Tibial nerve (tissue), 4 donors: Measurements from ENCODE around the gene TMC6. TPM values are rescaled to one million over a fixed set of nuclear protein-coding genes. Genes with fewer than 3 reads are reported as not detected.
A peak's percentile ranks its signal among the peaks of the same experiment; 100 is the strongest.
"Not testable (repeated sequence)": the region's sequence is repeated elsewhere in the genome, so short reads cannot be mapped to it uniquely, and the experiment has no call there.

ENCODE experiments used
- DNase-seq, 2 donors: peaks; one replicate each; pipeline ENCODE4 v3.0.0-alpha.2; 2019; ENCODE audit warnings: low spot score in 2 of 2
- H3K27ac ChIP-seq, 4 donors: fragments of 200-600 bp; sonication (generic) in 3 of 4; one replicate each; pipeline ENCODE4 v1.5.1; 2017 to 2019; ENCODE audit warnings: mild to moderate bottlenecking in 1 of 4
- H3K27me3 ChIP-seq, 2 donors: fragments of 200-600 bp; sonication (generic) in 1 of 2; one replicate each; pipeline versions ENCODE4 v1.5.1 to v1.6.0; 2017 to 2019
- H3K36me3 ChIP-seq, 3 donors: fragments of 200-600 bp; sonication (generic); one replicate each; pipeline ENCODE4 v1.5.1; 2018 to 2019
- H3K4me1 ChIP-seq, 4 donors: fragments of 200-600 bp; sonication (generic) in 3 of 4; one replicate each; pipeline ENCODE4 v1.5.1; 2017 to 2019
- H3K4me3 ChIP-seq, 4 donors: fragments of 200-600 bp; sonication (generic) in 3 of 4; one replicate each; pipeline ENCODE4 v1.5.1; 2017 to 2019; ENCODE audit warnings: mild to moderate bottlenecking in 1 of 4, moderate library complexity in 1 of 4
- H3K9me3 ChIP-seq, 4 donors: fragments of 200-600 bp; sonication (generic) in 3 of 4; one replicate each; pipeline ENCODE4 v1.5.1; 2017 to 2019
- EP300 ChIP-seq, 2 donors: sonication (generic); formaldehyde crosslinking; IDR thresholded peaks; one replicate each; pipeline ENCODE4 v1.6.1; 2017; ENCODE audit warnings: antibody characterized with exemption in 2 of 2, mild to moderate bottlenecking in 1 of 2
- POLR2A ChIP-seq, 2 donors: fragments of 450-650 bp; IDR thresholded peaks; one replicate each; pipeline ENCODE4 v1.6.1; 2017; ENCODE audit warnings: antibody characterized with exemption in 2 of 2, mild to moderate bottlenecking in 2 of 2, moderate library complexity in 2 of 2
- WGBS, 2 donors: methylation state at CpG; one replicate each; pipeline ENCODE4 v1.1.5; 2018; 5-methylcytosine and 5-hydroxymethylcytosine counted together
- total RNA-seq, 4 donors: library from RNA; depleted of rRNA; stranded (reverse); fragments of >200 nt; gene quantifications; one replicate each; pipeline ENCODE4 v1.1.0, GENCODE V29; 2016
- TF ChIP-seq, protein P1 (sequence below), 5 experiments: fragments of 200-600 bp in 3 of 5; fragments of 450-650 bp in 2 of 5; sonication (generic) in 3 of 5; IDR thresholded peaks; one replicate each; pipeline ENCODE4 v1.5.1; 2016 to 2019; ENCODE audit warnings: antibody characterized with exemption in 5 of 5, mild to moderate bottlenecking in 3 of 5, moderate library complexity in 2 of 5

Gene TMC6
- total RNA-seq, 4 donors from 2014 or later: 43.3 to 94.5 (median 52.2) TPM

DNA sequence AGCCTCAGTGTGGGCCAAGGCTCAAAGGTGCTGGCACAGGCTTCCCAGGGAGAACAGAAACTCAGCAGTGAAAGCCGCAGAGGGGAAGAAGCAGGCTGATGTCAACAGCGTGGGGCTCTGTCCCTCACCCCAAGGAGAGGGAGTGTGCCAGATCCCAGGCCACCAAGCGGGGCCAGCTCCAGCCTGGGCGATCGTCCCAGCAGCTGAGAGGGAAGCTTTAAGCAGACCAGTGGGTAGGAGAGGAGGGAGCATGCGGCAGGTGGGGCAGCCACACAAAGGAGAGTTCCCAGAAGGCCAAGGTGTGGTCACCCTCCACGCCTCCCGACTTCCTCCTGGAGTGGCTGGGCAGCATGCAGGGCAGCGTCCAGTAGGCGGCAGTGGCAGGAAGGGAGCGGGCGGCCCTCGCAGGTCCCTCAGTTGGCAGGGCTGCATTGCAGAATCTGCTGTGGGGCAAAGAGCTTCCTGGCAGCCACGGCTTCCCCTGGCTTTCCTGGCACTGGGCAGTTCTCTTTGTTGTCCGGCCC lies 45.9 kb upstream of the TMC6 start:
- Histone ChIP-seq H3K4me1 (peaks cover 0 to 78% (median 59%) of the 10 kb centered on the region in 4 donors), H3K27me3 (no peaks in the 10 kb centered on the region), H3K9me3 (no peaks in the 10 kb centered on the region), H3K27ac (peak overlapping the region; percentile 50 to 91 (median 81)), H3K4me3 (no peak overlapping the region), H3K36me3 (peaks cover 0 to 20% (median 0%) of the 10 kb centered on the region in 3 donors)
- TF ChIP-seq, protein P1, sequence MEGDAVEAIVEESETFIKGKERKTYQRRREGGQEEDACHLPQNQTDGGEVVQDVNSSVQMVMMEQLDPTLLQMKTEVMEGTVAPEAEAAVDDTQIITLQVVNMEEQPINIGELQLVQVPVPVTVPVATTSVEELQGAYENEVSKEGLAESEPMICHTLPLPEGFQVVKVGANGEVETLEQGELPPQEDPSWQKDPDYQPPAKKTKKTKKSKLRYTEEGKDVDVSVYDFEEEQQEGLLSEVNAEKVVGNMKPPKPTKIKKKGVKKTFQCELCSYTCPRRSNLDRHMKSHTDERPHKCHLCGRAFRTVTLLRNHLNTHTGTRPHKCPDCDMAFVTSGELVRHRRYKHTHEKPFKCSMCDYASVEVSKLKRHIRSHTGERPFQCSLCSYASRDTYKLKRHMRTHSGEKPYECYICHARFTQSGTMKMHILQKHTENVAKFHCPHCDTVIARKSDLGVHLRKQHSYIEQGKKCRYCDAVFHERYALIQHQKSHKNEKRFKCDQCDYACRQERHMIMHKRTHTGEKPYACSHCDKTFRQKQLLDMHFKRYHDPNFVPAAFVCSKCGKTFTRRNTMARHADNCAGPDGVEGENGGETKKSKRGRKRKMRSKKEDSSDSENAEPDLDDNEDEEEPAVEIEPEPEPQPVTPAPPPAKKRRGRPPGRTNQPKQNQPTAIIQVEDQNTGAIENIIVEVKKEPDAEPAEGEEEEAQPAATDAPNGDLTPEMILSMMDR (IDR thresholded peaks at IDR 0.05): peak; percentile 28 to 72 (median 52)
- no peak for TF ChIP-seq POLR2A (IDR thresholded peaks at IDR 0.05)
- TF ChIP-seq EP300 (IDR thresholded peaks at IDR 0.05): peak in 1 of 2 donors; percentile 71
- 20 to 29% methylated on average over 11 to 13 of the region's 15 CpGs for WGBS, 2 donors
- peak in 1 of 2 donors; percentile 39 for DNase-seq

DNA sequence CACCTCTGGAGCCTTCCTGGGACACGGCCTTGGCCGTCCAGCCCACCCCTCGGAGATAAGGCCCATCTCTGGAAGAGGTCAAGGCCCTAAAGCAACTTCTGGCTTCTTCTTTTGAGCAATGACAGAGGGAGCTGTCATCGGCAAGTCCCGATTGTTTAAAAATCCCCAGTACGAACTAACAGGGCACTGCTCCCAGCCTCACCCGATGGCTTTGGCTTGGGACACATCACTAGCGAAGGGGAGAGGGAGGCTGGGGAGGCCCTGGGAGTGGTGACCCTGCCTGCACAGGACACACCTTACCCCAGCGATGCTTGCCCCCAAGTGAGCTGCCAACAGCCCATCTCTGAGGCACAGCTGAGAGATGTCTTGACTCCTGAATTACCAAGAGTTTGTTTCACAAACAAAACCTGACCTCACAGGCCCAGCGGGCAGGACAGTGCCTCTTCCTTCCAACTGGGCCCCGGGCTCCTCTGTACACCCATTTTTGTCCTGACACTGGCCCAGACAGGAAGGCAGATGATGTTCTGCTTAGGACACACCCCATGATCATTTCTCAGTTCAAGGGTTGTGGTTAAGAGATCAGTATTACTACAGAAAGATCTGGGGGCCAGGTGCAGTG lies 44.7 kb upstream of the TMC6 start:
- H3K4me1 ChIP-seq: peaks cover 0 to 86% (median 61%) of the 10 kb centered on the region in 4 donors
- no peak for DNase-seq
- TF ChIP-seq EP300 (IDR thresholded peaks at IDR 0.05) (peak in 1 of 2 donors; percentile 18), POLR2A (IDR thresholded peaks at IDR 0.05) (no peak)
- H3K4me3 ChIP-seq: no peak overlapping the region
- WGBS, 2 donors: 43 to 49% methylated on average over 10 of the region's 11 CpGs
- H3K27ac ChIP-seq: peak overlapping the region; percentile 50 to 91 (median 81)
- H3K9me3 ChIP-seq: no peaks in the 10 kb centered on the region
- H3K27me3 ChIP-seq: no peaks in the 10 kb centered on the region
- H3K36me3 ChIP-seq: peaks cover 0 to 20% (median 0%) of the 10 kb centered on the region in 3 donors

DNA sequence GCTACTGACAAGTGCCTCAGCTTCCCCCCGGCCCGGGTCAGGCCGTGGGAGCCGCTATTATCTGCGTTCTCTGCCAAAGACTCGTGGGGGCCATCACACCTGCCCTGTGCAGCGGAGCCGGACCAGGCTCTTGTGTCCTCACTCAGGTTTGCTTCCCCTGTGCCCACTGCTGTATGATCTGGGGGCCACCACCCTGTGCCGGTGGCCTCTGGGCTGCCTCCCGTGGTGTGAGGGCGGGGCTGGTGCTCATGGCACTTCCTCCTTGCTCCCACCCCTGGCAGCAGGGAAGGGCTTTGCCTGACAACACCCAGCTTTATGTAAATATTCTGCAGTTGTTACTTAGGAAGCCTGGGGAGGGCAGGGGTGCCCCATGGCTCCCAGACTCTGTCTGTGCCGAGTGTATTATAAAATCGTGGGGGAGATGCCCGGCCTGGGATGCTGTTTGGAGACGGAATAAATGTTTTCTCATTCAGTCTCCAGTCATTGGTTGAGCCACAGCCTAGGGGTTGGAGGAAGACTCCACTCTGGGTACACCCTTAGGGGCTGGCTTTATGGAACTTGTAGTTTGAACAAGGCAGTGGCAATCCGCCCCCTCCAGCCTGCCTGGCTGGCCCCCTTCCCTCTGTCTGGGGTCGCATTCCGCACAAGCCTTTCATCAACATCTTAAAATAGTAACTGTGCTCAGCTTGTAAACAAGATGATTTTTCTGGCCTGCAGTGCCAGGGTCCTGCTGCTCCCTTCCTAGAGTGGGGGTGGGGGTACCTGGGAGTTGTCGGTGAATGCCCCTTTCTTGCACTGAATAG lies 43.9 kb upstream of the TMC6 start:
- Histone ChIP-seq H3K27me3 (no peaks in the 10 kb centered on the region), H3K4me1 (peaks cover 0 to 91% (median 65%) of the 10 kb centered on the region in 4 donors), H3K9me3 (no peaks in the 10 kb centered on the region), H3K27ac (peak overlapping the region; percentile 50 to 91 (median 81)), H3K36me3 (peaks cover 0 to 20% (median 0%) of the 10 kb centered on the region in 3 donors), H3K4me3 (no peak overlapping the region)
- DNase-seq: peak in 1 of 2 donors; percentile 25
- WGBS, 2 donors: 28 to 37% methylated on average over 16 to 19 of the region's 19 CpGs
- peak in 1 of 2 donors; percentile 8 for TF ChIP-seq EP300 (IDR thresholded peaks at IDR 0.05)
- TF ChIP-seq, protein P1 (IDR thresholded peaks at IDR 0.05): no peak
- peak in 1 of 2 donors; percentile 4 for TF ChIP-seq POLR2A (IDR thresholded peaks at IDR 0.05)

DNA sequence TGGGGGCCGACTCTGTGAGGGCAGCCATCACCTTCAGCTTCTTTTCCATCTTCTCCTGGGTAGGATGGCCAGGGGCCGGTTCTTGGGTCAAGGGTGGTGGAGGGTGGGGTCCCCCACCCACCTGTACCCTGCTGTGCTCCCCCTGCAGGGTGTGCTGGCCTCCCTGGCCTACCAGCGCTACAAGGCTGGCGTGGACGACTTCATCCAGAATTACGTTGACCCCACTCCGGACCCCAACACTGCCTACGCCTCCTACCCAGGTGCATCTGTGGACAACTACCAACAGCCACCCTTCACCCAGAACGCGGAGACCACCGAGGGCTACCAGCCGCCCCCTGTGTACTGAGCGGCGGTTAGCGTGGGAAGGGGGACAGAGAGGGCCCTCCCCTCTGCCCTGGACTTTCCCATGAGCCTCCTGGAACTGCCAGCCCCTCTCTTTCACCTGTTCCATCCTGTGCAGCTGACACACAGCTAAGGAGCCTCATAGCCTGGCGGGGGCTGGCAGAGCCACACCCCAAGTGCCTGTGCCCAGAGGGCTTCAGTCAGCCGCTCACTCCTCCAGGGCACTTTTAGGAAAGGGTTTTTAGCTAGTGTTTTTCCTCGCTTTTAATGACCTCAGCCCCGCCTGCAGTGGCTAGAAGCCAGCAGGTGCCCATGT lies 43.2 kb upstream of the TMC6 start:
- H3K36me3 ChIP-seq: peaks cover 0 to 20% (median 0%) of the 10 kb centered on the region in 3 donors
- peak overlapping the region; percentile 50 to 91 (median 81) for H3K27ac ChIP-seq
- H3K4me3 ChIP-seq, H3K27me3 ChIP-seq, DNase-seq, H3K9me3 ChIP-seq: not testable (repeated sequence)
- peaks cover 0 to 86% (median 63%) of the 10 kb centered on the region in 4 donors for H3K4me1 ChIP-seq
- 79 to 82% methylated on average over 19 of the region's 19 CpGs for WGBS, 2 donors

DNA sequence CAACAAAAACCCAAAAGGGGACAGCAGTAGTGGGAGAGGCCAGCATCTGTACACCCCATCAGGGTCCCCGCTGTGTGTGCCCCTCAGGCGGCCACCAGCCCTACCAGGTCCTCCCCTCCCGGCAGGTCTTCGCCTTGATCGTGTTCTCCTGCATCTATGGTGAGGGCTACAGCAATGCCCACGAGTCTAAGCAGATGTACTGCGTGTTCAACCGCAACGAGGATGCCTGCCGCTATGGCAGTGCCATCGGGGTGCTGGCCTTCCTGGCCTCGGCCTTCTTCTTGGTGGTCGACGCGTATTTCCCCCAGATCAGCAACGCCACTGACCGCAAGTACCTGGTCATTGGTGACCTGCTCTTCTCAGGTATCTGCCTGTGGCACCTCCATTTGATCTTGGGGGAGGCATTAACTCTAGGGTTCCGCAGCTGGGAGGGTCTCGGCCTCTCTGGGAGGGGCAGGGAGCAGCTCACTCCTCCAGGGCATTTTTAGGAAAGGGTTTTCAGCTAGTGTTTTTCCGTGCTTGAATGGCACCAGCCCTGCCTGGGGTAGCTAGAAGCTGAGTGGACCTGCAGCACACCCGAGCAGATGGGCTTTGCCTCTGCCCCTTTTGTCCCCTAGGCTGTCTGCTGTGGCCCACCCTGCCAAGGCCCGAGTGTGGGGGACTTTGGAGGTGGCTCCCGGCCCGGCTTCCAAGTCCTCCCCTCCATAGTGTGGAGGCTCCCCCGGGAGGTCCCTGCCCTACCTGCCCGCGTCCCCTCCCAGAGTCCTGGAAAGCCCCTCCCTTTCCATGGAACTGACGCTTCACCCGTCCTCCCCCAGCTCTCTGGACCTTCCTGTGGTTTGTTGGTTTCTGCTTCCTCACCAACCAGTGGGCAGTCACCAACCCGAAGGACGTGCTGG lies 42.4 kb upstream of the TMC6 start:
- H3K4me1 ChIP-seq: peaks cover 0 to 78% (median 55%) of the 10 kb centered on the region in 4 donors
- H3K36me3 ChIP-seq: peaks cover 0 to 20% (median 0%) of the 10 kb centered on the region in 3 donors
- H3K27ac ChIP-seq: peak overlapping the region in 3 of 4 donors; percentile 79 to 94 (median 91)
- TF ChIP-seq EP300 (IDR thresholded peaks at IDR 0.05) (no peak), POLR2A (IDR thresholded peaks at IDR 0.05) (no peak)
- TF ChIP-seq, protein P1 (IDR thresholded peaks at IDR 0.05): no peak
- H3K27me3 ChIP-seq: no peaks in the 10 kb centered on the region
- no peak for DNase-seq
- no peak overlapping the region for H3K4me3 ChIP-seq
- WGBS, 2 donors: 83 to 86% methylated on average over 28 to 31 of the region's 31 CpGs
- H3K9me3 ChIP-seq: no peaks in the 10 kb centered on the region
